C4-2B (cell line): ENCODE measurements around the gene RAP1A.

Experiments used
- CTCF ChIP-seq: fragments of 450-650 bp; conservative IDR thresholded peaks from 2 replicates; pipeline ENCODE4 v1.5.1; 2017; ENCODE audit warnings: mild to moderate bottlenecking
- ZFX ChIP-seq: fragments of 450-650 bp; IDR thresholded peaks from 2 replicates; pipeline ENCODE4 v1.6.1; 2017

- no peak for TF ChIP-seq CTCF
- TF ChIP-seq ZFX, result no peak
Observed at GRCh38 chr1:111611986-111612385, 7.6 kb upstream of the RAP1A start.
